Heart left ventricle (tissue), 16 donors: Measurements from ENCODE around the gene ADAMTSL5. TPM values are rescaled to one million over a fixed set of nuclear protein-coding genes. Genes with fewer than 3 reads are reported as not detected.
A peak's percentile ranks its signal among the peaks of the same experiment; 100 is the strongest.
"Not testable (repeated sequence)": the region's sequence is repeated elsewhere in the genome, so short reads cannot be mapped to it uniquely, and the experiment has no call there.

ENCODE experiments used
- ATAC-seq, 4 donors: fragments of 200-7000 bp; cut with Tn5 transposase; one replicate each; pipeline ENCODE4 v1.9.1; 2020 to 2022; ENCODE audit warnings: moderate library complexity in 4 of 4, mild to moderate bottlenecking in 3 of 4, moderate number of reproducible peaks in 1 of 4
- DNase-seq, 5 donors: peaks; one replicate each; pipeline ENCODE4 v3.0.0-alpha.2; 2020
- H3K27ac ChIP-seq, 12 donors: fragments of 200-600 bp; sonication (generic) in 4 of 12; one replicate each; pipeline versions ENCODE4 v1.5.0 to v1.8.0; 2016 to 2022; ENCODE audit warnings: mild to moderate bottlenecking in 2 of 12
- H3K27me3 ChIP-seq, 9 donors: fragments of 200-600 bp; sonication (generic) in 2 of 9; one replicate each; pipeline versions ENCODE4 v1.5.1 to v1.8.0; 2016 to 2022; ENCODE audit warnings: mild to moderate bottlenecking in 3 of 9
- H3K36me3 ChIP-seq, 9 donors: fragments of 200-600 bp; sonication (generic) in 2 of 9; one replicate each; pipeline versions ENCODE4 v1.5.0 to v1.8.0; 2018 to 2022; ENCODE audit warnings: mild to moderate bottlenecking in 2 of 9
- H3K4me1 ChIP-seq, 12 donors: fragments of 200-600 bp; sonication (generic) in 4 of 12; one replicate each; pipeline versions ENCODE4 v1.5.0 to v1.8.0; 2016 to 2022; ENCODE audit warnings: mild to moderate bottlenecking in 3 of 12
- H3K4me3 ChIP-seq, 12 donors: fragments of 200-600 bp; sonication (generic) in 4 of 12; one replicate each; pipeline versions ENCODE4 v1.5.0 to v1.8.0; 2017 to 2022; ENCODE audit warnings: mild to moderate bottlenecking in 9 of 12, moderate library complexity in 4 of 12
- H3K9me3 ChIP-seq, 12 donors: fragments of 200-600 bp; sonication (generic) in 4 of 12; one replicate each; pipeline versions ENCODE4 v1.5.0 to v1.8.0; 2016 to 2022; ENCODE audit warnings: mild to moderate bottlenecking in 1 of 12
- POLR2A ChIP-seq, 2 donors: fragments of 450-650 bp; IDR thresholded peaks; one replicate each; pipeline ENCODE4 v1.6.1; 2017; ENCODE audit warnings: antibody characterized with exemption in 2 of 2, mild to moderate bottlenecking in 2 of 2, moderate library complexity in 2 of 2
- WGBS, 4 donors: extraction: QIAGEN DNeasy Blood & Tissue Kit in 2 of 4; methylation state at CpG; one replicate each; pipeline versions ENCODE4 v1.1.5 to v1.1.7; 2013 to 2018; 5-methylcytosine and 5-hydroxymethylcytosine counted together
- intact Hi-C, 10 donors: fragments of 100-400 bp; cut with DNase I; formaldehyde crosslinking; loops; one replicate each; pipeline versions ENCODE4 v1.11.1 to v1.14.2; 2022
- polyA plus RNA-seq, 2 donors: library from polyadenylated mRNA; stranded (reverse); fragments of 200-250 nt; gene quantifications; one replicate each; pipeline ENCODE4 v1.2.3, GENCODE V29; 2013
- total RNA-seq, 9 donors: library from RNA; depleted of rRNA in 2 of 9; stranded (reverse); fragments of >200 nt in 2 of 9; fragmentation: NEBNext Ultra II Directional in 3 of 9; extraction: Animal tissue kit (Norgen Biotek cat#: 25700) in 3 of 9; gene quantifications; one replicate each; pipeline versions ENCODE4 v1.1.0 to v1.2.4, GENCODE V29; 2016 to 2023
- TF ChIP-seq, protein P1 (sequence below), 12 donors: fragments of 200-600 bp; sonication (generic) in 4 of 12; IDR thresholded peaks; one replicate each; pipeline versions ENCODE4 v1.5.0 to v1.8.0; 2018 to 2022; ENCODE audit warnings: antibody characterized with exemption in 12 of 12, mild to moderate bottlenecking in 5 of 12
- donor health status: ischemic (EF 13 %, LVEDD 7.1; RV severe dilation, severe dysfunction).
- donor health status: healthy with polysubstance abuse.
- donor health status: DM: no; HTN: yes; CAD: no.
- donor health status: DM: no; HTN: no; CAD: no.
- donor health status: ischemic (EF 25% LVEDD 6.9; RV normal size, moderate dysfunction).
- donor health status: ischemic (EF 25% LVEDD 5.7; RV mildly dilated, moderate dysfunction).
- donor health status: healthy.
- donor health status: DM: yes; HTN: yes; CAD: no.
- donor health status: ischemic (EF 35%, LVEDD 5.7; RV mildly dilated, moderate dysfunction).
- donor health status: nonischemic (EF 11% LVEDD 7.7; RV severe dilation, severe dysfunction).
- donor health status: DM: yes; HTN: yes; CAD: no.
- donor health status: PGD.
- donor health status: ischemic (EF 29% LVEDD 5.4; RV normal size, mild dysfunction).
- donor health status: nonischemic (EF 23%, LVEDD 6.1; RV moderate dilation, normal function).

Gene ADAMTSL5
- total and polyA plus RNA-seq, 11 donors, result 20.8 to 53.6 (median 30.2) TPM

DNA sequence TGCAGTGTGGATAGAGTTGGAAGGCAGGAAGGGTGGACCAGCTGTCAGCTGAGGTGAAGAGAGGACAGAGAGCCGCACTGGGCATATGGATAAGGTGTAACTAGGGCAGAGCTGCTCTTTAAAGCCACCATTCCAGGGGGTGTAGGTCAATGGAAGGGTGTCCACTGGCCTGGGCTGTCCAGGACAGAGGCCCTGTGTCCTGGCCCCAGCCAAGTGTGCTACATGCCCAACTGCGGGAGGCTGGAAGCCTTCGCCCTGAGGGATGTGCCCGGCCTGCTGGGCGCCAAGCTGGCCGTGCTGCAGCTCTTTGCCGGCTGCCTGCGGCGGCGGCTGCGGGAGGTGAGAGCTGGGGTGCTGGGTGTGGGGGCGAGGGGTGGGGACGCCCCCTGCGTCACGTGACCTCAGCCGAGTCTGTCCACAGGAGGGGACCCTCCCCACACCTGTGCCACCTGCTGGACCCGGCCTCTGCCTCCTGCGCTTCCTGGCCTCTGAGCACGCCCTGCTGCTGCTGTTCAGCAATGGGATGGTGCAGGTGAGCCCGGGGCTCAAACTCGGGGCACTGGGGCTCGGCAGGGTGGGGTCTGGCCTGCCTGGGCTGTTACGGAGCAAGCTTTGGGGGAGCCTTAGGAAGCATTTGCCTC is 20.8 kb upstream of the ADAMTSL5 start:
- no peak for ATAC-seq
- peaks cover 0 to 31% (median 0%) of the 10 kb centered on the region in 9 donors for H3K27me3 ChIP-seq
- TF ChIP-seq POLR2A (IDR thresholded peaks at IDR 0.05), result no peak
- TF ChIP-seq, protein P1, sequence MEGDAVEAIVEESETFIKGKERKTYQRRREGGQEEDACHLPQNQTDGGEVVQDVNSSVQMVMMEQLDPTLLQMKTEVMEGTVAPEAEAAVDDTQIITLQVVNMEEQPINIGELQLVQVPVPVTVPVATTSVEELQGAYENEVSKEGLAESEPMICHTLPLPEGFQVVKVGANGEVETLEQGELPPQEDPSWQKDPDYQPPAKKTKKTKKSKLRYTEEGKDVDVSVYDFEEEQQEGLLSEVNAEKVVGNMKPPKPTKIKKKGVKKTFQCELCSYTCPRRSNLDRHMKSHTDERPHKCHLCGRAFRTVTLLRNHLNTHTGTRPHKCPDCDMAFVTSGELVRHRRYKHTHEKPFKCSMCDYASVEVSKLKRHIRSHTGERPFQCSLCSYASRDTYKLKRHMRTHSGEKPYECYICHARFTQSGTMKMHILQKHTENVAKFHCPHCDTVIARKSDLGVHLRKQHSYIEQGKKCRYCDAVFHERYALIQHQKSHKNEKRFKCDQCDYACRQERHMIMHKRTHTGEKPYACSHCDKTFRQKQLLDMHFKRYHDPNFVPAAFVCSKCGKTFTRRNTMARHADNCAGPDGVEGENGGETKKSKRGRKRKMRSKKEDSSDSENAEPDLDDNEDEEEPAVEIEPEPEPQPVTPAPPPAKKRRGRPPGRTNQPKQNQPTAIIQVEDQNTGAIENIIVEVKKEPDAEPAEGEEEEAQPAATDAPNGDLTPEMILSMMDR (IDR thresholded peaks at IDR 0.05), result no peak

DNA sequence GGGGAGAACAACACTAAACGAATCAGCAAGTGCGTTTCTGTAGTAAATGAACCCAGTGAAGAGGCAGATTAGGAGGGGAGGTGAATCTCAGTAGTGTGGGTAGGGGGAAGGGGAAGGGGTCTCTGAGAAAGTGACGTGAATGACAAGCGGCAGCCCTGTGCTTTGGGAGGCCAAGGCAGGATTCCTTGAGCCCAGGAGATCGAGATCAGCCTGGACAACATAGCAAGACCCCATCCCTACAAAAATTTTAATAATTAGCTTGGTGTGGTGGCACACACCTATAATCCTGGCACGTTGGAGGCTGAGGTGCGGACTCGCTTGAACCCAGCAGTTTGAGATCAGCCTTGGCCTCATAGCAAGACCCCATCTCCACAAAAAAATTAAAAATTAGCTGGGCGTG is 19.2 kb upstream of the ADAMTSL5 start:
- DNase-seq (no peak), ATAC-seq (no peak)
- TF ChIP-seq POLR2A (IDR thresholded peaks at IDR 0.05), result no peak
- TF ChIP-seq, protein P1 (IDR thresholded peaks at IDR 0.05), result no peak
- peaks cover 0 to 43% (median 2%) of the 10 kb centered on the region in 9 donors for H3K27me3 ChIP-seq
- intact Hi-C loops, result no loop called here
- no peaks in the 10 kb centered on the region for H3K36me3 ChIP-seq
- H3K4me1 ChIP-seq, result no peaks in the 10 kb centered on the region
- H3K27ac ChIP-seq, result no peak overlapping the region
- no peaks in the 10 kb centered on the region for H3K9me3 ChIP-seq
- WGBS, 4 donors, result 87 to 91% (median 88%) methylated on average over 9 of the region's 9 CpGs
- no peak overlapping the region for H3K4me3 ChIP-seq

More for the DNA sequence above, 20.8 kb upstream of the ADAMTSL5 start:
- no peaks in the 10 kb centered on the region for H3K36me3 ChIP-seq
- DNase-seq, result no peak
- no peak overlapping the region for H3K4me3 ChIP-seq
- H3K9me3 ChIP-seq, result no peaks in the 10 kb centered on the region
- no peak overlapping the region for H3K27ac ChIP-seq
- intact Hi-C loops, result no loop called here
- peaks cover 0 to 1% (median 0%) of the 10 kb centered on the region in 12 donors for H3K4me1 ChIP-seq
- 75 to 84% (median 79%) methylated on average over 10 to 23 of the region's 23 CpGs for WGBS, 4 donors

DNA sequence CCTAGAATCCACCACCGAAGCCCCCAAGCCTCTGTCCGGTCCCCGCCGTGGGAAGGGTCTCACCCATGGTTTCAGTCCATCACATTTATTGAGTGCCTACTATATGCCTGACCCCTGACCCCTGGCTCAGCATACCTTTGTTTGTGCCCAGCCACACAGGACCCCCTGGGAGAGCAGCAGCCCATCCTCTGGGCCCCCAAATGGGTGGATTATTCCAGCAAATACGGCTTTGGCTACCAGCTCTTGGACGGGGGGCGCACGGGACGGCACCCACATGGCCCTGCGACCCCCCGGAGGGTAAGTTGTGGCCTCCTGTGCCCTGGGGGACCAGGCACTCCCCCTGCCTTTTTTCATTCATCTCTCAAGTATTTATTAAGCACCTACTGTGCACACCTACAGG is 18.8 kb upstream of the ADAMTSL5 start:
- Histone ChIP-seq H3K27me3 (peaks cover 0 to 48% (median 3%) of the 10 kb centered on the region in 9 donors), H3K9me3 (no peaks in the 10 kb centered on the region), H3K27ac (no peak overlapping the region), H3K4me1 (no peaks in the 10 kb centered on the region), H3K4me3 (no peak overlapping the region), H3K36me3 (no peaks in the 10 kb centered on the region)
- intact Hi-C loops, result no loop called here
- no peak for ATAC-seq
- no peak for DNase-seq
- WGBS, 4 donors, result 84 to 88% (median 86%) methylated on average over 11 of the region's 11 CpGs
- TF ChIP-seq, protein P1 (IDR thresholded peaks at IDR 0.05), result no peak
- TF ChIP-seq POLR2A (IDR thresholded peaks at IDR 0.05), result no peak

DNA sequence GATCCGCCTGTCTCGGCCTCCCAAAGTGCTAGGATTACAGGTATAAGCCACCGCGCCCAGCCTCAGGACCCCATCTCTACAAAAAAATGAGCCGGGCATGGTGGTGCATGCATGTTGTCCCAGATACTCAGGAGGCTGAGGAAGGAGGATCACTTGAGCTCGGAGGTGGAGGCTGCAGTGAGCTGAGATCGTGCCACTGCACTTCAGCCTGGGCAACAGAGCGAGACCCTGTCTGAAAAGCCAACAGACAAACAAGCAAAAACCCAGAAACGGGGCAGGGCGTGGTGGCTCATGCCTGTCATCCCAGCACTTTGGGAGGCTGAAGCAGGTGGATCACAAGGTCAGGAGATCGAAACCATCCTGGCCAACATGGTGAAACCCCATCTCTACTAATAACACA is 18.0 kb upstream of the ADAMTSL5 start:
- H3K27ac ChIP-seq, DNase-seq, ATAC-seq, H3K36me3 ChIP-seq, H3K9me3 ChIP-seq, intact Hi-C loops, H3K4me1 ChIP-seq, H3K4me3 ChIP-seq: not testable (repeated sequence)
- 92 to 95% (median 93%) methylated on average over 11 of the region's 11 CpGs for WGBS, 4 donors
- H3K27me3 ChIP-seq, result peaks cover 3 to 48% (median 8%) of the 10 kb centered on the region in 9 donors

DNA sequence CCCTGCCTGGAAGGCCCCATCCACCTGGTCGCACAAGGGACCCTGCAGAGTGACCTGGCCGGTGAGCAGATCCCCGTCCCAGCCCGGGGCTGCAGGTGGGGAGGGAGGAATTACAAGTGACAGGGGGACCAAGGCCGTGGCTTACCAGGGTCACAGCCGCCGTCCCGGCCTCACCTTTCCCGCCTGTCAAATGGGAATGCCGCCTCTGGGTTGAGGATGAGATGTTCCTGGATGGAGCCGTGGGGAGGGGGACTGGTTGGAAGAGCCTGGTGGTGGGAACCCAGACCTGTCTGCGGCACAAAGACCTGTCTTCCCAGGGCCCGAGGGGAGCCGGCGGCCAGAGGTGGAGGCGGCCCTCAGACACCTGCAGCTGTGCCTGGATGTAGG is 16.6 kb upstream of the ADAMTSL5 start:
- Histone ChIP-seq H3K4me1 (no peaks in the 10 kb centered on the region), H3K9me3 (no peaks in the 10 kb centered on the region), H3K27ac (no peak overlapping the region), H3K4me3 (no peak overlapping the region), H3K27me3 (peaks cover 6 to 52% (median 22%) of the 10 kb centered on the region in 9 donors), H3K36me3 (no peaks in the 10 kb centered on the region)
- DNase-seq (peak in 1 of 5 donors; percentile 48), ATAC-seq (no peak)
- intact Hi-C loops, result loop anchor here in 2 of 10 donors (10.0 kb wide), 1 partner anchor 245 kb away; the partner anchor contains the start of gene EFNA2 (in 2 of the 2)
- 80 to 84% (median 82%) methylated on average over 13 to 16 of the region's 16 CpGs for WGBS, 4 donors
- no peak for TF ChIP-seq POLR2A (IDR thresholded peaks at IDR 0.05)
- TF ChIP-seq, protein P1 (IDR thresholded peaks at IDR 0.05), result no peak
